Measurements from ENCODE around the gene PAX4. TPM values are rescaled to one million over a fixed set of nuclear protein-coding genes. Genes with fewer than 3 reads are reported as not detected.

PAX4 gene
- total and polyA plus RNA-seq, 9 of the 15 experiments (the other 6 are each of a cell fraction or from before 2014, with no cell fraction given) = not detected

DNA sequence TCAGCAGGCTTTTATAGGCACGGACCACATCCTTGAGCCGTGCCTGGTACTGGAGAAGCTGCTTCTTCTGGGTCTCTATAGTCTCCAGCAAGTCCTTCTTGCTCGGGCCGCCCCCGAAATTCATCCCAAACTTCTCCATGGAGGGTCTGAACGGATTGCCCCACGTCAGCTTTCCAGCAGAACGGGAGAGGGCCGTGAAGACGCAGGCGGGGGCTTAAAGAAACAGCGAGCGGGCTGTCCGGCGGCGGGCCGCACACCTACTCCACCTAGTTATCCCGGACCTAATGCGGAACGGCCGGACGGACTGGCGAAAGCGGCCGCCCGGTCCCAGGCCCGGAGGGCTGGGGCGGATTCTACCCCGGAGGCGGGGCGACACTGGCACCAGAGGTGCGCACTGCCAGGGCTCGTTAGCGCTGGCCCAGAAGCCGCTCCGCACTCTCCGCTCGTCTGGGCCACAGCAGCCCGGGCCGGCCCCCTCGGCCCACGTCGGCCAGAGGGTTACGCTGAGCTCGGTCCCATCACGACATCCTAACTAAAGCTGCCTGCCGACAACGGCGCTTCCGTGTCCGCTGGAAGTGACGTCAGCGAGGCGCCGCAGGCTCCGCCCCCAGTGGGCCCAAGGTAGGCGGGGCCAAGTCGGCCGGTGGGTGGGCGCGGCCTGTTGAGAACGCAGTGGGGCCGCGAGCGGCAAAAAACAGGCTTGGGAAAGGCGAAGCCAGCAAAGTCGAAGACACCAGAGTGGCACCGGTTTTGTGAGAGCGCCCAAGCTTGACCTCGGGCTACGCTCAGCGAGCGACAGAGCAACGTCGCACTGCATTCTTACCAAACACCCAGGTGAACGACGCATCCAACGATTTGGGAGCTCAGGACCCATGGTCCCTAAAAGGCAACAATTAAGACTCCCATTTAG lies 32.6 kb downstream of the PAX4 start, which contains the start of gene GCC1 (continued):
- TF ChIP-seq, protein P1, sequence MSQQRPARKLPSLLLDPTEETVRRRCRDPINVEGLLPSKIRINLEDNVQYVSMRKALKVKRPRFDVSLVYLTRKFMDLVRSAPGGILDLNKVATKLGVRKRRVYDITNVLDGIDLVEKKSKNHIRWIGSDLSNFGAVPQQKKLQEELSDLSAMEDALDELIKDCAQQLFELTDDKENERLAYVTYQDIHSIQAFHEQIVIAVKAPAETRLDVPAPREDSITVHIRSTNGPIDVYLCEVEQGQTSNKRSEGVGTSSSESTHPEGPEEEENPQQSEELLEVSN (IDR thresholded peaks at IDR 0.05; ENCODE audit: borderline replicate concordance in 1 of 2, extremely low read depth in 1 of 2, insufficient read depth in 1 of 2, insufficient read length in 1 of 2, low read depth in 1 of 2, low read length in 1 of 2, poor library complexity in 1 of 2, severe bottlenecking in 1 of 2) = peak; percentile 99
- peak; percentile 91 for TF ChIP-seq HMGN3 (IDR thresholded peaks at IDR 0.05; ENCODE audit: borderline replicate concordance, extremely low read depth, insufficient read length, low read depth, low read length)
- TF ChIP-seq MAFG (tag; conservative IDR thresholded peaks at IDR 0.05) = no peak
- TF ChIP-seq GATAD2B (IDR thresholded peaks at IDR 0.05; ENCODE audit: borderline replicate concordance) = no peak
- TF ChIP-seq ZNF184 (CRISPR knock-in tag; IDR thresholded peaks at IDR 0.05) = no peak
- peak; percentile 37 to 66; a peak in 1 of 4 replicates for TF ChIP-seq RCOR1 (IDR thresholded peaks at IDR 0.05; ENCODE audit: borderline replicate concordance in 1 of 2, low read depth in 2 of 2, low read length in 2 of 2)
- TF ChIP-seq RBM17 (IDR thresholded peaks at IDR 0.05; ENCODE audit: borderline replicate concordance, low read depth, low read length) = no peak
- TF ChIP-seq ARID4B (CRISPR knock-in tag; IDR thresholded peaks at IDR 0.05) = peak; percentile 69
- no peak for TF ChIP-seq CBFB (CRISPR knock-in tag; IDR thresholded peaks at IDR 0.05)
- 0 out of 4 replicates have a peak, but pooled peaks of 1 of the 2 experiments have one; percentile 61 for TF ChIP-seq FOXA3 (CRISPR knock-in tag; conservative IDR thresholded peaks at IDR 0.05 in 1 of 2, IDR thresholded peaks at IDR 0.05 in 1 of 2)

All from K562 (cell line).